Measurements from ENCODE around the gene MMP15.

MMP15 gene

GRCh38 chr16:58037365-58038057 is 12.0 kb downstream of the MMP15 start:
- no peak for FAIRE-seq

GRCh38 chr16:58038219-58038641 is 12.7 kb downstream of the MMP15 start:
- no peak for FAIRE-seq

GRCh38 chr16:58039829-58040495 is 14.4 kb downstream of the MMP15 start:
- FAIRE-seq = no peak

- no peak for FAIRE-seq
Measured at GRCh38 chr16:58040496-58040846, 14.9 kb downstream of the MMP15 start.

GRCh38 chr16:58040945-58041627 is 15.5 kb downstream of the MMP15 start:
- no peak for FAIRE-seq

GRCh38 chr16:58041628-58041955 is 16.0 kb downstream of the MMP15 start:
- no peak for FAIRE-seq

- FAIRE-seq = no peak
Measured at GRCh38 chr16:58042001-58042885, 16.7 kb downstream of the MMP15 start.

GRCh38 chr16:58042886-58043515 is 17.4 kb downstream of the MMP15 start:
- no peak for FAIRE-seq

GRCh38 chr16:58043571-58044155 is 18.1 kb downstream of the MMP15 start:
- no peak for FAIRE-seq

- FAIRE-seq = no peak
Measured at GRCh38 chr16:58044266-58045019, 18.9 kb downstream of the MMP15 start.

- no peak for FAIRE-seq
Measured at GRCh38 chr16:58045096-58045495, 19.5 kb downstream of the MMP15 start.

GRCh38 chr16:58046054-58046881 is 20.7 kb downstream of the MMP15 start:
- FAIRE-seq = no peak

- FAIRE-seq = no peak
Measured at GRCh38 chr16:58046936-58047335, 21.4 kb downstream of the MMP15 start.

GRCh38 chr16:58047557-58048348 is 22.2 kb downstream of the MMP15 start:
- no peak for FAIRE-seq

GRCh38 chr16:58048494-58049231 is 23.1 kb downstream of the MMP15 start:
- no peak for FAIRE-seq

GRCh38 chr16:58049232-58050185 is 24.0 kb downstream of the MMP15 start:
- no peak for FAIRE-seq

GRCh38 chr16:58051296-58051695 is 25.7 kb downstream of the MMP15 start:
- FAIRE-seq = no peak
